Glomerular visceral epithelial cell (primary cell): ENCODE results near the gene NNT.
"Not testable (repeated sequence)": the region's sequence is repeated elsewhere in the genome, so short reads cannot be mapped to it uniquely, and the experiment has no call there.

Experiments
- DNase-seq: peaks from one replicate; pipeline ENCODE4 v3.0.0-alpha.2; 2016; ENCODE audit errors: extremely low spot score

Gene NNT

DNA sequence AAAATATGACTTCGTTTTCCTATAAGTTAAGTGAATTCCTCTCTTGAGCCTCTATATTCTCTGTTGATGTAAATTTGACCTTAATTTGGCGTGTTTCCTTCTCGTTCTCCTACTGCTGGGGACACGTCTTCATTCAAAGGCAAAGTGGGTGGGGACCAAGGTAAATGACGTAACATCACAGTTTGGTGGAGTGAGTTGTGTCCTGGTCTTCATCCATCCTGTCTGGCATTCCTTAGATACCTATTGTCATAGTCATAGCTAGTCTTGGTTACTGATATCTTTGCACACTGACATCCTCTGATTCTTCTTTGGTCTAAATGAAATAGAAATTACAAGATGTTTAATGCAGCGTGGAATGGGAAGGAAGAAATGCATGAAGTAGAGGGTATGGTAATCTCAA lies 108.5 kb downstream of the NNT start:
- DNase-seq, result peak; percentile 78

DNA sequence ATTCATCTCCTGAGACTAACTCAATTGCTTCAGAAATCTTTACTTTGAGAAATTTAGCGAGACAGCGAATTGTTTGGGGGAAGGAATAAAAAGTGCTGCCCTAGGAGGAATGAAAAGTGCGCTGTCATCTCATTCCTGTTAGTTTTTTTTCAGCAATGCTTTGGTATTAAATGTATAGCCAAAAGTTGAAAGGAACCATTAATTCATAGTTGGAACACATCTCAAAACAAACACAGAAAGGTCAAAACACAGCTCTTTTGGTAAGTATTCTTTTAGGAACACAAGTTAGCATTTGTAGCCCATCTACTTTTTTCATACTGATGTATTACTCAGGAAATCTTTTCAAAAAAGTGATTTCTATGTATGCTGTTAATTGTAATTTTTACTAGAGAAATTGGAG lies 109.1 kb downstream of the NNT start:
- DNase-seq, result no peak

GRCh38 chr5:43719783-43720182 lies 116.8 kb downstream of the NNT start:
- DNase-seq, result not testable (repeated sequence)

DNA sequence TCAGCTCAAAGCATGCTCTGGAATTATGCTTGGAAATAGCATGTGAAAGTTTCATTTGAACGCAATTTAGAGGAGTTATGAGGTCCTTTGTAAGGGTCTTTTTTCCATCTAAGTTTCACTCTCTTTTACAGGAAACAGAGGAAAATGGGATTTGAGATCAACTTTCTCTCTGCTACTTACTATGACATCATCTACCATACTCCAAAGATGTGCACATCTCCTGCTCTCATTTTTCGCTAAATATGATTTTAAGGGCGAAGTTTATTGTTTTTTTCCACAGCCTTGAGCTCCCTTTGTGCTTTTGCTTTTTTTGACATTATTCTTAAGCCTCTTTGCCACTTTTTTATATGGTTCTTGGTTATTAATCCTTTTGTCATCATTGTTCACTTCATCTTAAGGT lies 125.6 kb downstream of the NNT start:
- DNase-seq, result no peak

GRCh38 chr5:43729846-43730478 lies 127.0 kb downstream of the NNT start:
- peak; percentile 18 for DNase-seq

GRCh38 chr5:43730832-43731342 lies 127.9 kb downstream of the NNT start:
- no peak for DNase-seq

DNA sequence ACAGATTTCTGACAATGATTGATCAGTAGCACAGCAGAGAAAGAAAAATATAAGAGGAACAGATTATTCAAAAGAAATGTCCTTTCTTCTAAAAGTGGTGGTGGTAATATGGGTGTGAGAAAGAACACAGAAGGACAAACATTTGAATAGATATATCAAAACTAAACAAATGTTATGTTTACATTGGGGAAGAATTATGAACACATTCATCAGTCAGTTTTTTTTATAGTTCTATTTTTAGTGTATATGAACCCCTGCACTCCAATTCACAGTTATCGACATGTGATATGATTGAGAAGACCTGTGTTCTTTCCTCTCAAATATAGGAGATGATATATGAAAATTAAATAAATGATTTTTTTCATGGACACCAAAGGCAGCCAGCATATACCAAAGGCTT lies 128.6 kb downstream of the NNT start:
- no peak for DNase-seq

DNA sequence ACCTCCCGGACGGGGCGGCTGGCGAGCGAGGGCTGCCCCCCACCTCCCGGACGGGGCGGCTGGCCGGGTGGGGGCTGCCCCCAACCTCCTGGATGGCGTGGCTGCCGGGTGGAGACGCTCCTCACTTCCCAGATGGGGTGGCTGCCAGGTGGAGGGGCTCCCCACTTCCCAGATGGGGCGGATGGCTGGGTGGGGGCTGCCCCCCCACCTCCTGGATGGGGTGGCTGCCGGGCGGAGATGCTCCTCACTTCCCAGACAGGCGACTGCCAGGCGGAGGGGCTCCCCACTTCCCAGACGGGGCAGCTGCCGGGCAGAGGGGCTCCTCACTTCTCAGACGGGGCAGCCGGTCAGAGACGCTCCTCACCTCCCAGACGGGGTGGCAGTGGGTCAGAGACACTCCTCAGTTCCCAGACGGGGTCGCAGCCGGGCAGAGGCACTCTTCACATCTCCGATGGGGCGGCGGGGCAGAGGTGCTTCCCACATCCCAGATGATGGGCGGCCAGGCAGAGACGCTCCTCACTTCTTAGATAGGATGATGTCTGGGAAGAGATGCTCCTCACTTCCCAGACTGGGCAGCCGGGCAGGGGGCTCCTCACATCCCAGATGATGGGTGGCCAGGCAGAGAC lies 143.1 kb downstream of the NNT start:
- not testable (repeated sequence) for DNase-seq

DNA sequence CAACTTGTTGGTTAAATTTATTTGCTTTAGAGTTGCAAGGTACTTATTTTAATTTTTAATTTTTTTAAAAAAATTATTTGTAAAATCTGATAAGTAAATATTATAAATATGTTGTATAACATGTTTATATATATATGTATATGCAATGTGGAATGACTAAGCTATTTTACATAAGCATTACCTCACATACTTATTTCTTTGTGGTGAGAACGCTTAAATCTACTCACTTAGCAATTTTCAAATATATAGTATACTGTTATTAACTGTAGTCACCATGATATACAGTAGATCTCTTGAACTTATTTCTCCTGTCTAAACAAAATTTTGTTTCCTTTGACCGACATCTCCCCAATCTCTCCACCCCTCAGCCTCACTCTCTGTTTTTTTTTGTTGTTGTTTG lies 147.8 kb downstream of the NNT start:
- no peak for DNase-seq

DNA sequence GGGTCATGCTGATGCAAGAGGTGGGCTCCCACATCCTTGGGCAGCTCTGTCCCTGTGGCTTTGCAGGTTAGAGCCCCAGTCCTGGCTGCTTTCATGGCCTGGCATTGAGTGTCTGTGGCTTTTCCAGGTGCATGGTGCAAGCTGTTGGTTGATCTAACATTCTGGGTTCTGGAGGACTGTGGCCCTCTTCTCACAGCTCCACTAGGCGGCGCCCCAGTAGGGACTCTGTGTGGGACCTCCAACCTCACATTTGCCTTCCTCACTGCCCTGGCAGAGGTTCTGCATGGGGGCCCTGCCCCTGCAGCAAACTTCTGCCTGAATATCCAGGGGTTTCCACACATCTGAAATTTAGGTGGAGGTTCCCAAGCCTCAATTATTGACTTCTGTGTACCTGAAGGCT lies 150.1 kb downstream of the NNT start:
- no peak for DNase-seq
